Fibroblast of skin of scalp (primary cell): ENCODE results near the gene ZNF304.
"Not testable (repeated sequence)": the region's sequence is repeated elsewhere in the genome, so short reads cannot be mapped to it uniquely, and the experiment has no call there.

Experiments
- DNase-seq: peaks from one replicate; pipeline ENCODE4 v3.0.0-alpha.2; 2013

Gene ZNF304

DNA sequence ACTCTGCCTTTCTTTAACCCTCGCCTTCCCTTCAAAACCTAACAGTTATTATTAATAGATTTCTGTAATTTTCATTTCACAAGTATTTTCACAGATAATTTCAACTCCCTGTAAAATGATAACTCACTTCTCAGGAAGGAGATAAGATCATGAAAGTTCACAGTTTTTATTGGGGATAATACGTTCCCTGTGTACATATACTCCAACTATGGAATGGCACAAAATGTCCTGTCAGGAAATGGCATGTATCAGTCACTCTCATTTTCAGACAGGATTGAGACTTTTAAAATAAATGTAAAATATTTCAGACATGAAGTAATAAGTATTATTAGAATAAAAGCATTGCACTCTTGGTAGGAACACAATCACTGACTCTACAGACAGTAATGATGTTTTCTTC lies 11.3 kb downstream of the ZNF304 start:
- no peak for DNase-seq

DNA sequence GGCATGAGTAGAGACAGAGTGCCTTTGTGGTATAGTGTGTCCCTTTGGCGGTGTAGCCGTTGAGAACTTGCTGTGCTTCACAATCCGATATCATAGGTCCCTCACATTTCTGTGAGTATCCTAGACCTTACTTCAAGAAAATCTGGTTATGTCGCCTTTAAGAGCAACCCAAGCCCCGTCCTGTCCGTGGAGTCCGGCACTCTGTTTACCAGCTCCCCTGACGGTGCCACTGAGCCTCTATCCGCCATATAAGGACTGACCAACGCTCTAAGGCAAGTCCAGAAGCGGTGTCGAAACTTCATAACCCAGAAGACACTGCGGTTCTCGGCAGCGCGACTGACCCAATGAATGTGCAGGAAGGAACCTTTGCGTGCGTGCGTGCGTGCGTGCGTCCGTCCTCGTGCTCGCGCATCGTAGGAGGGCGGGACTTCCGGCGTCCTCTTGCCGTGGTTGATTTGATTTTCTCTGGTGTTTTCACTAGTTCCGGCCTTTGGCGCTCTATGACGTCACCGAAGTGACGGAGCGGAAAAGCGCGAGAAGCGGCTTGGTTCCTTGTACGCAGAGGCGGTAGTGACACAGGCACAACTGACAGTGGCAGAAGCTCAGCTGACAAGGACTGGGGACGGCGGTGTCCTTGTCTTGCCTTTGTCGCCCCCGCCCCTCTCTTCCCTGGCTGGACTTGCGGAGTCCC lies 12.1 kb downstream of the ZNF304 start, which contains the start of the genes TRAPPC2B and ZNF547:
Gene TRAPPC2B (plus strand): TSS at position 555 of the 691 bp plus-strand sequence. CDS start 1,283 bp downstream, outside the sequence.
Gene ZNF547 (plus strand): TSS at position 555 of the 691 bp plus-strand sequence. CDS start 5,005 bp downstream, outside the sequence.
- peak; percentile 100 for DNase-seq

GRCh38 chr19:57363688-57364181 lies 12.7 kb downstream of the ZNF304 start:
- no peak for DNase-seq

- no peak for DNase-seq
These were observed 15.7 kb downstream of the ZNF304 start for GRCh38 chr19:57366776-57367175.

GRCh38 chr19:57374179-57374578 lies 23.1 kb downstream of the ZNF304 start:
- DNase-seq, result no peak

DNA sequence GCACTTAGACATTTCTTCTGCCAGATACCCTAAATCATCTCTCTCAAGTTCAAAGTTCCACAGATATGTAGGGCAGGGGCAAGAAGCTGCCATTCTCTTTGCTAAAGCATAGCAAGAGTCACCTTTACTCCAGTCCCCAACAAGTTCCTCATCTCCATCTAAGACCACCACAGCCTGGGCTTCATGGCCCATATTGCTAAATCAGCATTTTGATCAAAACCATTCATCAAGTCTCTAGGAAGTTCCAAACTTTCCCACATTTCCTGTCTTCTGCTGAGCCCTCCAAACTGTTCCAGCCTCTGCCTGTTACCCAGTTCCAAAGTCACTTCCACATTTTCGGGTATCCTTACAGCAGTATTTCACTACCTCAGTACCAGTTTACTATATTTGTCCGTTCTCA lies 23.6 kb downstream of the ZNF304 start:
- DNase-seq, result not testable (repeated sequence)

DNA sequence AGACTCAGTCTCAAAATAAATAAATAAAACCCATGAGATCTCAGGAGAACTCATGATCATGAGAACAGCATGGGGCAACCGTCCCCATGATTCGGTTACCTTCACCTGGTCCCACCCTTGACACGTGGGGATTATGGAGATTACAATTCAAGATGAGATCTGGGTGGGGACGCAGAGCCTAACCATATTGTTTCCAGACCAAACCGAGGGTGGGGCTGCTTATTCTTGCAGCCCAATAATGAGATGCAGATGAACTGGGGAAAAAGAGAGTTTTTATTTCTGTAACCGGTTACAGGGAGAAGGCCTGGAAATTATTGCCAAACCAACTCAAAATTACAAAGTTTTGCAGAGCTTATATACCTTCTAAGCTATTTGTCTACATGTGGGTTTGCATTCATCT lies 25.1 kb downstream of the ZNF304 start:
- DNase-seq, result no peak

DNA sequence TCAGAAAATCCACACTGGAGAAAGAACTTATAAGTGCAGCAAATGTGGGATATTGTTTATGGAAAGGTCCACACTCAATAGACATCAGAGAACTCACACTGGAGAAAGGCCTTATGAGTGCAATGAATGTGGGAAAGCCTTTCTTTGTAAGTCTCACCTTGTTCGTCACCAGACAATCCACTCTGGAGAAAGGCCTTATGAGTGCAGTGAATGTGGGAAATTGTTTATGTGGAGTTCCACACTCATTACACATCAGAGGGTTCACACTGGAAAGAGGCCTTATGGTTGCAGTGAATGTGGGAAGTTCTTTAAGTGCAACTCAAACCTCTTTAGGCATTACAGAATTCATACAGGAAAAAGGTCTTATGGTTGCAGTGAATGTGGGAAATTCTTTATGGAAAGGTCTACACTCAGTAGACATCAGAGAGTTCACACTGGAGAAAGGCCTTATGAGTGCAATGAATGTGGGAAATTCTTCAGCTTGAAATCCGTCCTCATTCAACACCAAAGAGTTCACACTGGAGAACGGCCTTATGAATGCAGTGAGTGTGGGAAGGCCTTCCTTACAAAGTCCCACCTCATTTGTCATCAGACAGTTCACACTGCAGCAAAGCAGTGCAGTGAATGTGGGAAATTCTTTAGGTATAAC lies 26.6 kb downstream of the ZNF304 start:
- DNase-seq, result no peak

DNA sequence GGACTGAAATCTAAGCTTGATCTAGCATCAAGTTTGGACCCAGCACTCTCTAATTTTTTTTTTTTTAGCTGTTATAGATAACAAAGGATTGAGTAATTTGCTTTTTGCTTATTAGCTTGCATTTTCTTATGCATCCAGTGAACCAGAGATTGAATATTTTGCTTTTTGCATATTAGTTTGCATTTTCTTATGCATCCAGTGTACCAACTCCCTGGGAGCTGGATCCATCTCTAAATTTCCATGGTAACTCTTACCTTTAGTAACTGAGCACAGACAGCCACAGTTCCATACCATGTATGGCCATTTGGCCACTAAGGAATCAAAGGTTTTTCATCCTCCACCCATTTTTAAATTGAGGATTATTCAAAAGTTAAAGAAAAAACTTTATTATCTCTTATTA lies 29.9 kb downstream of the ZNF304 start:
- DNase-seq, result no peak

GRCh38 chr19:57382806-57383488 lies 31.9 kb downstream of the ZNF304 start:
- DNase-seq, result no peak

DNA sequence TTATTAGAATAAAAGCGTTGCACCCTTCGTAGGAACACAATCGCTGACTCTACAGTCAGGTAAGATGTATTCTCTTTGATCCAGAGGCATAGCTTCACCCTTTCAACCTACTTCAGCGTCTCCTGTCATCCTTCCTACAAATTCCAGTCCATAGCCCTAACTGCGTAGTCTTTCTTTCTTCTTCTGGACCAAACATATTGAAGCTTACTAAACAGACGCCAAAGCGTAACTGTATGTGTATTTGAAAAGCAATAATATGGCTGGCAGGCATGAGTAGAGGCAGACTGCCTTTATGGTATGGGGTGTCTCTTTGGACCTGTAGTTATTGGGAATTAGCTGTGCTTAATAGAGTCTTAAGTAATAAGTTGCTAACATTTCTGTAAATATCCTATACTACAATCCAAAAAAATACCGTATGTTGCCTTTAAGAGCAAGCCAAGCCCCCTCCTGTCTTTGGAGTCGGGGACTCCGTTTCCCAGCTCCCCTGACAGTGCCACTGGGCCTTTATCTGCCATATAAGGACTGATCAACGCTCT lies 38.2 kb downstream of the ZNF304 start:
- no peak for DNase-seq

DNA sequence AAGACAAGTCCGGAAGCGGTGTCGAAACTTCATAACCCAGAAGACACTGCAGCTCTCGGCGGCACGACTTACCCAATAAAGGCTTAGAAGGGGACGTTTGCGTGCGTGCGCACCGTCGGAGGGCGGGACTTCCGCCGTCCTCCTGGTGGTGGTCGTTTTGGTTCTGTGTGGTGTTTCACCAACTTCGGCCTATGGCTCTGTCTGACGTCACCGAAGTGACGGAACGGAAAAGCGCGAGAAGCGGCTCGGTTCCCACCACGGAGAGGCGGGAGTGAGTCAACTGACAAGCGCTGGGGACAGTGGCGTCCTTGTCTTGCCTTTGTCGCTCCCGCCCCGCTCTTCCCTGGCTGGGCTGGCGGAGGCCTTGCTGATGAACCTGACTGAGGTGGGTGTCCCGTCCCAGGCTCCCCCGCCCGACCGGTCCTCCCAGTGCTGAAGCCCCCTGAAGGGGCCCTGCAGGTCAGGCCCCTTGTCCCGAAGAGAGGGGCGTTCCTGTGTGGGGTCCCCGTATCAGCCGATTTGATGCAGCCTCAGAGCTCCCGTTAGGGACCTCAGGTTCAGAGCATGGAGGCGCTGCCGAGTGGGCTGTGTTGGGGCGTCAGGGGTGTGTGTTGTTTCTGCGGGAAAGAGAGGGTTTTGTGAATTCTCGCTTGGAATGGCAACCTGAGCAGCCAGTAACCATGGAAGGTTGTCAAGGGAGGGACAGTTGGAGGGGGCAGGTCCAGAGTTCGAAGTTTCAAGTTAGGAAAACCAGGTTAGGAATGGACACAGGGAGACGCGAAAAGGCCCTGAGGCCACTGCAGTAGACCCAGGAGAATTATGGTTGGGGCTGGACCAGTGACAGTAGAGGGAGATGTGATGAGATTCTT lies 38.9 kb downstream of the ZNF304 start, which contains the start of gene ZNF548:
Gene ZNF548 (plus strand): TSS at position 125 of the 869 bp plus-strand sequence. CDS start 246 bp downstream, at position 371.
- peak; percentile 100 for DNase-seq

- DNase-seq, result no peak
These were observed 44.6 kb downstream of the ZNF304 start for GRCh38 chr19:57395710-57396109.

- no peak for DNase-seq
These were observed 47.8 kb downstream of the ZNF304 start for GRCh38 chr19:57398868-57399267.

- no peak for DNase-seq
These were observed 52.9 kb downstream of the ZNF304 start for GRCh38 chr19:57403737-57404563.

DNA sequence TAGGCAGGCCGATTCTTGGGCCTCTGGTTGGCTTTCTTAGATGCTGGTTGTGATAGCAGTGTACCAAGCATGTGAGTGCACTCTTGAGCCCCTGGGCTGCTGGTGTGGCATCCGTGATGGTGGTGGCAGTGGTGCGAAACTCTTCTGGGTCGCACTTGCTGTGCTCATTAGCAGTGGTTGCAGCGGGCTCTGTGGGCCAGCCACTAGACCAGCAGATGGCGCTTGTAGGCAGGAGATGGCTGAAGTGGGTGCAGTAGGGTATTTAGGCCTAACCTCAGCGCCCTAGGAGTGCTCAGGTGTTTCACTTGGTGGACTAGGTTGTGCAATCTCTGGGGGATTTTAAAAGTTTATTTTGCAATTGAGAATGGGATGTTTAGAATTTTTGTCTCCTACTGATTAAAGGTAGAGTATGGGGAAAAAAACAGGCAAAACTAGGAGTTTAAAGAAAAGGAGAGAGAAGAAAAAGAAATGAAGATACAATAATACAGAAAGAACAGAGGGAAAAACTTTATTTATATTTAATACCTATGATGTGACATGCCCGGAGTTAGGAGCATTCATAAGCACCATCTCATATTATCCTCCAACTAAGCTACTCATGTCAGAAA lies 55.5 kb downstream of the ZNF304 start:
- peak; percentile 36 for DNase-seq
